GM23338 (cell line): ENCODE results near the gene EYS. TPM values are rescaled to one million over a fixed set of nuclear protein-coding genes. Genes with fewer than 3 reads are reported as not detected.

Experiments
- ATAC-seq: fragments of 200-7000 bp; cut with Tn5 transposase; 3 replicates; pipeline ENCODE4 v1.9.1; 2020
- DNase-seq: peaks from one replicate; pipeline ENCODE4 v3.0.0-alpha.2; 2015; ENCODE audit warnings: low spot score
- H2AFZ ChIP-seq: fragments of 200-600 bp; sonication (generic); 2 replicates; pipeline ENCODE4 v1.8.0; 2016; ENCODE audit warnings: antibody characterized with exemption, mild to moderate bottlenecking, moderate library complexity
- H3F3A ChIP-seq: fragments of 200-600 bp; sonication (generic); replicated peaks from 2 replicates; pipeline ENCODE4 v1.8.0; 2017; ENCODE audit warnings: antibody characterized with exemption, mixed run types, low read depth
- H3K27ac ChIP-seq: fragments of 200-600 bp; sonication (generic); 2 replicates; pipeline ENCODE4 v1.6.1; 2016; ENCODE audit warnings: low read depth
- H3K27me3 ChIP-seq: fragments of 200-600 bp; sonication (generic); 2 replicates; pipeline ENCODE4 v1.8.0; 2016; ENCODE audit warnings: mild to moderate bottlenecking, mixed run types, moderate library complexity; ENCODE audit not compliant: insufficient read depth
- H3K36me3 ChIP-seq: fragments of 200-600 bp; sonication (generic); 2 replicates; pipeline ENCODE4 v1.8.0; 2016; ENCODE audit warnings: mild to moderate bottlenecking; ENCODE audit not compliant: insufficient read depth
- H3K4me1 ChIP-seq: fragments of 200-600 bp; sonication (generic); 2 replicates; pipeline ENCODE4 v1.8.0; 2016; ENCODE audit warnings: mild to moderate bottlenecking, moderate library complexity; ENCODE audit not compliant: insufficient read depth
- H3K4me2 ChIP-seq: fragments of 200-600 bp; sonication (generic); 2 replicates; pipeline ENCODE4 v1.7.1; 2017; ENCODE audit warnings: mixed run types
- H3K4me3 ChIP-seq: fragments of 200-600 bp; sonication (generic); 2 replicates; pipeline ENCODE4 v1.6.1; 2016; ENCODE audit warnings: mixed run types
- H3K79me2 ChIP-seq: fragments of 200-600 bp; sonication (generic); replicated peaks from 2 replicates; pipeline ENCODE4 v1.8.0; 2017; ENCODE audit warnings: mild to moderate bottlenecking; ENCODE audit not compliant: insufficient read depth
- H3K9me2 ChIP-seq: fragments of 200-600 bp; sonication (generic); 2 replicates; pipeline ENCODE4 v1.8.0; 2017; ENCODE audit not compliant: insufficient read depth
- H4K20me1 ChIP-seq: fragments of 200-600 bp; sonication (generic); replicated peaks from 2 replicates; pipeline ENCODE4 v1.8.0; 2017; ENCODE audit warnings: mild to moderate bottlenecking; ENCODE audit not compliant: insufficient read depth
- H3K27ac Mint-ChIP-seq: 2 replicates; pipeline ENCODE4 v1.8.0; 2020; ENCODE audit warnings: inconsistent platforms, mild to moderate bottlenecking, moderate library complexity, mixed read lengths
- H3K27me3 Mint-ChIP-seq: 3 replicates; pipeline ENCODE4 v1.8.0; 2022; ENCODE audit warnings: low read depth, mild to moderate bottlenecking, moderate library complexity, mixed read lengths, inconsistent platforms; ENCODE audit not compliant: insufficient read depth, poor library complexity
- H3K36me3 Mint-ChIP-seq: 3 replicates; pipeline ENCODE4 v1.8.0; 2021; ENCODE audit warnings: low read depth, mild to moderate bottlenecking, inconsistent platforms, moderate library complexity, mixed read lengths
- H3K4me1 Mint-ChIP-seq: 3 replicates; pipeline ENCODE4 v1.8.0; 2020; ENCODE audit warnings: mild to moderate bottlenecking, inconsistent platforms, mixed read lengths
- H3K4me3 Mint-ChIP-seq: 3 replicates; pipeline ENCODE4 v1.8.0; 2021; ENCODE audit warnings: moderate library complexity, mild to moderate bottlenecking, inconsistent platforms, mixed read lengths
- H3K9me3 Mint-ChIP-seq: 3 replicates; pipeline ENCODE4 v1.8.0; 2020; ENCODE audit warnings: moderate library complexity, mild to moderate bottlenecking, inconsistent platforms, mixed read lengths
- EZH2 ChIP-seq: fragments of 200-600 bp; sonication (generic); IDR thresholded peaks from one replicate; pipeline ENCODE4 v1.8.0; 2017; ENCODE audit warnings: antibody characterized with exemption, mild to moderate bottlenecking, low read depth; ENCODE audit not compliant: unreplicated experiment
- POLR2AphosphoS5 ChIP-seq: IDR thresholded peaks from 2 replicates; pipeline ENCODE4 v1.6.1; 2016; ENCODE audit warnings: antibody characterized with exemption, low read depth
- ZNF114 ChIP-seq: fragments of 250-450 bp; sonication (Bioruptor Pico); IDR thresholded peaks from 2 replicates; pipeline ENCODE4 v1.5.0; 2020; ENCODE audit warnings: mild to moderate bottlenecking, moderate library complexity
- ZNF331 ChIP-seq: fragments of 250-450 bp; sonication (Bioruptor Pico); IDR thresholded peaks from 2 replicates; pipeline ENCODE4 v1.5.0; 2020; ENCODE audit warnings: low read depth, mild to moderate bottlenecking, moderate library complexity
- polyA plus RNA-seq: library from polyadenylated mRNA; unstranded; fragments of >200 nt; fragmentation: Nextera tagmentation; extraction: Ambion mirVana; gene quantifications from 2 replicates; pipeline ENCODE4 v1.2.1, GENCODE V29; 2016
- total RNA-seq: library from RNA; depleted of rRNA; stranded (reverse); fragments of >200 nt; shearing (Covaris generic); gene quantifications from 2 replicates; pipeline ENCODE4 v1.2.3, GENCODE V29; 2014
- TF ChIP-seq, protein P1 (sequence below): fragments of 250-450 bp; sonication (Bioruptor Pico); IDR thresholded peaks from 2 replicates; pipeline ENCODE4 v1.5.0; 2020; ENCODE audit warnings: mild to moderate bottlenecking, moderate library complexity

The EYS gene
- total and polyA plus RNA-seq, 2 experiments from 2014 or later = 0.38 to 0.52 TPM

DNA sequence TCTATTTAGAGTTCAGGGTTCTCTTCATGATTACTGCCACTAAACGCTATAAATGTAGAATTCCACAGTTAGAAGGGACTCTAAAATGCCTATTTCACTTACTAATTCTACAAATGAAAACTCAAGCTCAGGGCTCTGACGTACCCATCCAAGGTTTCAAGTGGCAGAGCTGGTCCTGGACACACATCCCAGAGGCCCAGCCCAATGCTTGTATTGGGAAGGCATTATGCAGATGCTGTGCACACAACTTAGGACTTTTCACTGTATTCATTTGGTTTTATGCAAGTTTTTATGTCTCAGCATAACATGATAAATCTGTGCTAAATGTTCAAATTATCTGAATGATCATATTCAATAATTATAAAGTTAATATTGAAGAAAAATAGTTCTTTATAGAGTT lies 1761.0 kb downstream of the EYS start (continued):
- TF ChIP-seq, protein P1, sequence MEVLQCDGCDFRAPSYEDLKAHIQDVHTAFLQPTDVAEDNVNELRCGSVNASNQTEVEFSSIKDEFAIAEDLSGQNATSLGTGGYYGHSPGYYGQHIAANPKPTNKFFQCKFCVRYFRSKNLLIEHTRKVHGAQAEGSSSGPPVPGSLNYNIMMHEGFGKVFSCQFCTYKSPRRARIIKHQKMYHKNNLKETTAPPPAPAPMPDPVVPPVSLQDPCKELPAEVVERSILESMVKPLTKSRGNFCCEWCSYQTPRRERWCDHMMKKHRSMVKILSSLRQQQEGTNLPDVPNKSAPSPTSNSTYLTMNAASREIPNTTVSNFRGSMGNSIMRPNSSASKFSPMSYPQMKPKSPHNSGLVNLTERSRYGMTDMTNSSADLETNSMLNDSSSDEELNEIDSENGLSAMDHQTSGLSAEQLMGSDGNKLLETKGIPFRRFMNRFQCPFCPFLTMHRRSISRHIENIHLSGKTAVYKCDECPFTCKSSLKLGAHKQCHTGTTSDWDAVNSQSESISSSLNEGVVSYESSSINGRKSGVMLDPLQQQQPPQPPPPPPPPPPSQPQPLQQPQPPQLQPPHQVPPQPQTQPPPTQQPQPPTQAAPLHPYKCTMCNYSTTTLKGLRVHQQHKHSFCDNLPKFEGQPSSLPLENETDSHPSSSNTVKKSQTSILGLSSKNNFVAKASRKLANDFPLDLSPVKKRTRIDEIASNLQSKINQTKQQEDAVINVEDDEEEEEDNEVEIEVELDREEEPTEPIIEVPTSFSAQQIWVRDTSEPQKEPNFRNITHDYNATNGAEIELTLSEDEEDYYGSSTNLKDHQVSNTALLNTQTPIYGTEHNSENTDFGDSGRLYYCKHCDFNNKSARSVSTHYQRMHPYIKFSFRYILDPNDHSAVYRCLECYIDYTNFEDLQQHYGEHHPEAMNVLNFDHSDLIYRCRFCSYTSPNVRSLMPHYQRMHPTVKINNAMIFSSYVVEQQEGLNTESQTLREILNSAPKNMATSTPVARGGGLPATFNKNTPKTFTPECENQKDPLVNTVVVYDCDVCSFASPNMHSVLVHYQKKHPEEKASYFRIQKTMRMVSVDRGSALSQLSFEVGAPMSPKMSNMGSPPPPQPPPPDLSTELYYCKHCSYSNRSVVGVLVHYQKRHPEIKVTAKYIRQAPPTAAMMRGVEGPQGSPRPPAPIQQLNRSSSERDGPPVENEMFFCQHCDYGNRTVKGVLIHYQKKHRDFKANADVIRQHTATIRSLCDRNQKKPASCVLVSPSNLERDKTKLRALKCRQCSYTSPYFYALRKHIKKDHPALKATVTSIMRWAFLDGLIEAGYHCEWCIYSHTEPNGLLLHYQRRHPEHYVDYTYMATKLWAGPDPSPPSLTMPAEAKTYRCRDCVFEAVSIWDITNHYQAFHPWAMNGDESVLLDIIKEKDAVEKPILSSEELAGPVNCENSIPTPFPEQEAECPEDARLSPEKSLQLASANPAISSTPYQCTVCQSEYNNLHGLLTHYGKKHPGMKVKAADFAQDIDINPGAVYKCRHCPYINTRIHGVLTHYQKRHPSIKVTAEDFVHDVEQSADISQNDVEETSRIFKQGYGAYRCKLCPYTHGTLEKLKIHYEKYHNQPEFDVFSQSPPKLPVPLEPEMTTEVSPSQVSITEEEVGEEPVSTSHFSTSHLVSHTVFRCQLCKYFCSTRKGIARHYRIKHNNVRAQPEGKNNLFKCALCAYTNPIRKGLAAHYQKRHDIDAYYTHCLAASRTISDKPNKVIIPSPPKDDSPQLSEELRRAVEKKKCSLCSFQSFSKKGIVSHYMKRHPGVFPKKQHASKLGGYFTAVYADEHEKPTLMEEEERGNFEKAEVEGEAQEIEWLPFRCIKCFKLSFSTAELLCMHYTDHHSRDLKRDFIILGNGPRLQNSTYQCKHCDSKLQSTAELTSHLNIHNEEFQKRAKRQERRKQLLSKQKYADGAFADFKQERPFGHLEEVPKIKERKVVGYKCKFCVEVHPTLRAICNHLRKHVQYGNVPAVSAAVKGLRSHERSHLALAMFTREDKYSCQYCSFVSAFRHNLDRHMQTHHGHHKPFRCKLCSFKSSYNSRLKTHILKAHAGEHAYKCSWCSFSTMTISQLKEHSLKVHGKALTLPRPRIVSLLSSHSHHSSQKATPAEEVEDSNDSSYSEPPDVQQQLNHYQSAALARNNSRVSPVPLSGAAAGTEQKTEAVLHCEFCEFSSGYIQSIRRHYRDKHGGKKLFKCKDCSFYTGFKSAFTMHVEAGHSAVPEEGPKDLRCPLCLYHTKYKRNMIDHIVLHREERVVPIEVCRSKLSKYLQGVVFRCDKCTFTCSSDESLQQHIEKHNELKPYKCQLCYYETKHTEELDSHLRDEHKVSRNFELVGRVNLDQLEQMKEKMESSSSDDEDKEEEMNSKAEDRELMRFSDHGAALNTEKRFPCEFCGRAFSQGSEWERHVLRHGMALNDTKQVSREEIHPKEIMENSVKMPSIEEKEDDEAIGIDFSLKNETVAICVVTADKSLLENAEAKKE (CRISPR knock-in tag) = no peak
- TF ChIP-seq EZH2 (no peak), ZNF114 (no peak), POLR2AphosphoS5 (no peak)

DNA sequence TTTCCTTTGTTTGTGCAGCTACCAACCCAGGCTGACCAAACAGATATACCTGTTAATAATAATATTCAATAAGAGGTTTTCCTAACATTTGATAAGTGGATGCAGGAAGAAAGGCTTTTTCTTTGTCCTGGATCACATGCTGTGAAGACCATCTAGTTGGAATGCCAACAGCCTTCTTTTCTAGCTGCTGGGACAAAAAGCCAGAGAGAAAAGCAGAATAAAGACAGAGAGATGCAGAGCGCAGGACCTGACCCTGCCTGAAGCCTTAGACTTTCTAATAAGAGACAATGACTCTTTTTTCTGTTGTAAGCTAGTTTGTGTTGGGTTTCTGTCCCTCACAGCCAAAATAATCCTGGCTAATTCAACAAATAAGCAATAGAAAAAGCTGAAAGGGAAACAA lies 1763.2 kb downstream of the EYS start:
- no peaks in the 10 kb centered on the region for H3F3A ChIP-seq
- peaks cover 16% of the 10 kb centered on the region for H3K4me1 ChIP-seq
- H3K79me2 ChIP-seq = no peaks in the 10 kb centered on the region
- H3K36me3 ChIP-seq = no peaks in the 10 kb centered on the region
- no peak overlapping the region for H2AFZ ChIP-seq
- Mint-ChIP-seq H3K4me1 (peaks cover 18% of the 10 kb centered on the region), H3K4me3 (no peak overlapping the region), H3K9me3 (peaks cover 3% of the 10 kb centered on the region; the same call in 2 of the 3 replicates), H3K36me3 (peaks cover 4% of the 10 kb centered on the region), H3K27ac (peak overlapping the region; percentile 89), H3K27me3 (no peaks in the 10 kb centered on the region)
- TF ChIP-seq ZNF331 (CRISPR knock-in tag) = no peak
- TF ChIP-seq, protein P1 (CRISPR knock-in tag) = peak; percentile 94
- H3K4me3 ChIP-seq = no peak overlapping the region
- DNase-seq (peak; percentile 73), ATAC-seq (peak; percentile 92)
- H3K4me2 ChIP-seq = 0 out of 2 replicates have a peak overlapping the region, but pooled peaks have one; percentile 31
- H3K9me2 ChIP-seq = no peaks in the 10 kb centered on the region
- no peaks in the 10 kb centered on the region for H3K27me3 ChIP-seq
- H3K27ac ChIP-seq = peak overlapping the region; percentile 80
- H4K20me1 ChIP-seq = no peaks in the 10 kb centered on the region
